SK-N-SH (cell line): Measurements from ENCODE around the gene MAN2B2. TPM values are rescaled to one million over a fixed set of nuclear protein-coding genes. Genes with fewer than 3 reads are reported as not detected.

Experiments used
- CTCF ChIA-PET: fragments of 300-600, 350-600 bp; formaldehyde crosslinking; extraction: SDS; loops from one replicate; lab custom pipeline; 2021; lab: Yijun Ruan, JAX
- POLR2A ChIA-PET: fragments of 350-600 bp; sonication (Branson Sonifier 250); formaldehyde crosslinking; extraction: SDS; loops from one replicate; lab custom pipeline; 2020; ENCODE audit warnings: antibody characterized with exemption, inconsistent platforms; lab: Yijun Ruan, JAX
- DNase-seq: peaks from one replicate; pipeline ENCODE4 v3.0.0; 2012
- H2AFZ ChIP-seq: fragments of 200-600 bp; sonication (generic); 2 replicates; pipeline ENCODE4 v1.8.1; 2016; ENCODE audit warnings: antibody characterized with exemption, mild to moderate bottlenecking, low read depth
- H3F3A ChIP-seq: fragments of 200-600 bp; sonication (generic); replicated peaks from 2 replicates; pipeline ENCODE3; 2016; ENCODE audit warnings: antibody characterized with exemption, mild to moderate bottlenecking; ENCODE audit not compliant: insufficient read depth
- H3K27ac ChIP-seq, 2 experiments: fragments of 200-500 bp in 1 of 2; fragments of 200-600 bp in 1 of 2; sonication (Bioruptor generic) in 1 of 2; sonication (generic), shearing (Covaris generic) in 1 of 2; 2 replicates each; pipeline versions ENCODE4 v1.5.1 to v1.6.1; 2014 to 2016; ENCODE audit warnings: low read depth in 2 of 2, inconsistent platforms in 1 of 2, low read length in 1 of 2, mild to moderate bottlenecking in 1 of 2, mixed read lengths in 1 of 2
- H3K27me3 ChIP-seq: fragments of 200-600 bp; sonication (generic), shearing (Covaris generic); 2 replicates; pipeline ENCODE4 v1.6.1; 2016; ENCODE audit warnings: mixed run types; ENCODE audit not compliant: insufficient read depth
- H3K36me3 ChIP-seq, 2 experiments: fragments of 200-500 bp in 1 of 2; fragments of 200-600 bp in 1 of 2; sonication (Bioruptor generic) in 1 of 2; sonication (generic) in 1 of 2; replicated peaks in 1 of 2; 2 replicates each; pipeline versions ENCODE3 to v1.5.1; 2014 to 2016; ENCODE audit warnings: low read length in 1 of 2, mild to moderate bottlenecking in 1 of 2; ENCODE audit not compliant: insufficient read depth in 2 of 2, control insufficient read depth in 1 of 2
- H3K4me1 ChIP-seq, 2 experiments: fragments of 200-500 bp in 1 of 2; fragments of 200-600 bp in 1 of 2; sonication (Bioruptor generic) in 1 of 2; sonication (generic), shearing (Covaris generic) in 1 of 2; 2 replicates each; pipeline versions ENCODE4 v1.5.1 to v1.6.1; 2014 to 2016; ENCODE audit warnings: low read depth in 1 of 2, low read length in 1 of 2, mixed run types in 1 of 2; ENCODE audit not compliant: insufficient read depth in 2 of 2, control insufficient read depth in 1 of 2
- H3K4me2 ChIP-seq: fragments of 200-600 bp; sonication (generic), shearing (Covaris generic); 2 replicates; pipeline ENCODE4 v1.6.1; 2017; ENCODE audit warnings: mixed run types
- H3K4me3 ChIP-seq, 2 experiments: fragments of 200-500 bp in 1 of 2; fragments of 200-600 bp in 1 of 2; sonication (Bioruptor generic) in 1 of 2; sonication (generic), shearing (Covaris generic) in 1 of 2; 2 replicates each; pipeline versions ENCODE4 v1.5.1 to v1.8.1; 2014 to 2016; ENCODE audit warnings: low read depth in 2 of 2, inconsistent platforms in 1 of 2, low read length in 1 of 2, mild to moderate bottlenecking in 1 of 2, mixed read lengths in 1 of 2, moderate library complexity in 1 of 2
- H3K79me2 ChIP-seq: fragments of 200-600 bp; sonication (generic); 2 replicates; pipeline ENCODE4 v1.8.1; 2017; ENCODE audit warnings: mild to moderate bottlenecking; ENCODE audit not compliant: insufficient read depth
- H3K9ac ChIP-seq: fragments of 200-600 bp; sonication (generic); 2 replicates; pipeline ENCODE4 v1.6.1; 2017; ENCODE audit warnings: mixed run types
- H3K9me2 ChIP-seq: fragments of 200-600 bp; sonication (generic); 2 replicates; pipeline ENCODE4 v1.6.1; 2017; ENCODE audit warnings: mixed run types
- H3K9me3 ChIP-seq: fragments of 200-600 bp; sonication (generic); 2 replicates; pipeline ENCODE4 v1.6.1; 2017; ENCODE audit warnings: mixed run types, mild to moderate bottlenecking, moderate library complexity
- H4K20me1 ChIP-seq: fragments of 200-600 bp; sonication (generic); 2 replicates; pipeline ENCODE4 v1.6.1; 2017; ENCODE audit warnings: mild to moderate bottlenecking, mixed run types; ENCODE audit not compliant: insufficient read depth
- EP300 ChIP-seq, 2 experiments: IDR thresholded peaks; 2 replicates each; pipeline versions ENCODE4 v1.4.0 to v1.6.1; 2012; ENCODE audit warnings: borderline replicate concordance in 1 of 2, low read depth in 1 of 2, low read length in 1 of 2
- FOXJ3 ChIP-seq: sonication (generic); formaldehyde crosslinking; IDR thresholded peaks from 2 replicates; pipeline ENCODE4 v1.5.1; 2020; ENCODE audit warnings: mild to moderate bottlenecking, missing genetic modification reagents
- FOXM1 ChIP-seq: IDR thresholded peaks from 2 replicates; pipeline ENCODE4 v1.4.0; 2012; ENCODE audit warnings: low read depth, mild to moderate bottlenecking
- GABPA ChIP-seq: IDR thresholded peaks from 2 replicates; pipeline ENCODE4 v1.4.0; 2012; ENCODE audit warnings: low read depth, mild to moderate bottlenecking
- GATA2 ChIP-seq: sonication (generic); formaldehyde crosslinking; IDR thresholded peaks from 2 replicates; pipeline ENCODE4 v1.5.0; 2020; ENCODE audit warnings: mild to moderate bottlenecking, missing genetic modification reagents
- IRF3 ChIP-seq: fragments of 150-350 bp; IDR thresholded peaks from 2 replicates; pipeline ENCODE4 v1.6.1; 2016; ENCODE audit warnings: mild to moderate bottlenecking, low read depth, low read length
- MAX ChIP-seq: IDR thresholded peaks from 2 replicates; pipeline ENCODE4 v1.4.0; 2012; ENCODE audit warnings: low read depth
- NFIC ChIP-seq: IDR thresholded peaks from 2 replicates; pipeline ENCODE4 v1.4.0; 2012; ENCODE audit warnings: borderline replicate concordance
- POLR2AphosphoS5 ChIP-seq: IDR thresholded peaks from 2 replicates; pipeline ENCODE4 v1.6.1; 2012; ENCODE audit warnings: low read depth, low read length
- RAD21 ChIP-seq: IDR thresholded peaks from 2 replicates; pipeline ENCODE4 v1.6.1; 2012; ENCODE audit warnings: mild to moderate bottlenecking, low read length
- RCOR1 ChIP-seq: fragments of 150-350 bp; IDR thresholded peaks from 2 replicates; pipeline ENCODE4 v1.6.1; 2017; ENCODE audit warnings: antibody characterized with exemption, low read length
- RFX5 ChIP-seq: IDR thresholded peaks from 2 replicates; pipeline ENCODE4 v1.6.1; 2012; ENCODE audit warnings: mild to moderate bottlenecking, improper control_type of control experiment, low read length
- RXRA ChIP-seq: IDR thresholded peaks from 2 replicates; pipeline ENCODE4 v1.4.0; 2012; ENCODE audit warnings: low read depth, mild to moderate bottlenecking, borderline replicate concordance
- SMC3 ChIP-seq: IDR thresholded peaks from 2 replicates; pipeline ENCODE4 v1.6.1; 2012; ENCODE audit warnings: low read depth, low read length, improper control_type of control experiment
- TCF12 ChIP-seq: IDR thresholded peaks from 2 replicates; pipeline ENCODE4 v1.4.0; 2012
- USF1 ChIP-seq: IDR thresholded peaks from 2 replicates; pipeline ENCODE4 v1.4.0; 2012; ENCODE audit warnings: low read depth, borderline replicate concordance
- ZBTB33 ChIP-seq: IDR thresholded peaks from 2 replicates; pipeline ENCODE4 v1.4.0; 2012; ENCODE audit warnings: low read depth, borderline replicate concordance
- WGBS: methylation state at CpG from one replicate; pipeline ENCODE4 v1.1.6; 2017; ENCODE audit warnings: low lambda C conversion rate; 5-methylcytosine and 5-hydroxymethylcytosine counted together
- polyA plus RNA-seq, 3 experiments: library from polyadenylated mRNA; depleted of rRNA; stranded (reverse); fragments of >200 nt; gene quantifications; 2 replicates each; pipeline ENCODE4 v1.2.3, GENCODE V29; 2012

MAN2B2 gene
- polyA plus RNA-seq, 1 of the 3 experiments (the other 2 are of a cell fraction): 24.9 TPM

GRCh38 chr4:6560416-6561172 is 14.4 kb upstream of the MAN2B2 start:
- no peak for DNase-seq
- Histone ChIP-seq H3K4me3 (no peak overlapping the region), H3K9ac (no peak overlapping the region), H3K27me3 (peaks cover 49% of the 10 kb centered on the region), H3K27ac (no peak overlapping the region), H3K4me1 (peaks cover 0 to 5% of the 10 kb centered on the region in 2 experiments; a peak in 1 of 4 replicates), H3F3A (no peaks in the 10 kb centered on the region), H3K36me3 (no peaks in the 10 kb centered on the region), H3K79me2 (no peaks in the 10 kb centered on the region), H3K4me2 (no peak overlapping the region), H2AFZ (no peak overlapping the region), H3K9me3 (no peaks in the 10 kb centered on the region), H3K9me2 (no peaks in the 10 kb centered on the region), H4K20me1 (no peaks in the 10 kb centered on the region)
- ChIA-PET POLR2A (no interaction called here), CTCF (interaction anchor here (0.9 to 10.3 kb wide), 6 partner anchors 12 to 310 kb away, joined by 3 to 87 read pairs (median 4); no protein-coding TSS in a partner anchor)
- TF ChIP-seq GATA2 (CRISPR knock-in tag) (no peak), RAD21 (no peak), NFIC (no peak), RXRA (no peak), RFX5 (no peak), RCOR1 (no peak), USF1 (no peak), FOXM1 (no peak)
- WGBS: 60% methylated on average over 5 of the region's 10 CpGs

- CTCF ChIA-PET: interaction anchor here (0.9 to 10.3 kb wide), 3 partner anchors 12 to 234 kb away, joined by 3 to 87 read pairs (median 4); no protein-coding TSS in a partner anchor
- Histone ChIP-seq H3K27ac (no peak overlapping the region), H3K4me2 (no peak overlapping the region), H2AFZ (no peak overlapping the region), H3F3A (no peaks in the 10 kb centered on the region), H3K9me2 (no peaks in the 10 kb centered on the region), H4K20me1 (no peaks in the 10 kb centered on the region), H3K36me3 (no peaks in the 10 kb centered on the region), H3K79me2 (no peaks in the 10 kb centered on the region), H3K9ac (no peak overlapping the region), H3K4me3 (no peak overlapping the region), H3K4me1 (peaks cover 0 to 5% of the 10 kb centered on the region in 2 experiments; a peak in 1 of 4 replicates), H3K9me3 (no peaks in the 10 kb centered on the region), H3K27me3 (peaks cover 49% of the 10 kb centered on the region)
- POLR2A ChIA-PET: no interaction called here
- 33% methylated on average over 5 of the region's 6 CpGs for WGBS
- TF ChIP-seq SMC3 (no peak), GABPA (no peak), IRF3 (no peak), ZBTB33 (no peak), FOXJ3 (CRISPR knock-in tag) (no peak), USF1 (no peak), EP300 (IDR thresholded peaks at IDR 0.05; ENCODE audit: borderline replicate concordance in 1 of 2, low read depth in 1 of 2, low read length in 1 of 2) (no peak), POLR2AphosphoS5 (no peak), MAX (no peak), FOXM1 (no peak), TCF12 (no peak), NFIC (no peak)
- DNase-seq: no peak
Observed at GRCh38 chr4:6561173-6561516, 13.8 kb upstream of the MAN2B2 start.
